Activated T-cell treated with anti-CD3 and anti-CD28 coated beads for 24 hours (primary cell): ENCODE data around the gene PRSS8.

ENCODE experiments used
- DNase-seq: peaks from one replicate; pipeline ENCODE4 v3.0.0-alpha.2; 2020; ENCODE audit warnings: low read depth

Gene PRSS8

DNA sequence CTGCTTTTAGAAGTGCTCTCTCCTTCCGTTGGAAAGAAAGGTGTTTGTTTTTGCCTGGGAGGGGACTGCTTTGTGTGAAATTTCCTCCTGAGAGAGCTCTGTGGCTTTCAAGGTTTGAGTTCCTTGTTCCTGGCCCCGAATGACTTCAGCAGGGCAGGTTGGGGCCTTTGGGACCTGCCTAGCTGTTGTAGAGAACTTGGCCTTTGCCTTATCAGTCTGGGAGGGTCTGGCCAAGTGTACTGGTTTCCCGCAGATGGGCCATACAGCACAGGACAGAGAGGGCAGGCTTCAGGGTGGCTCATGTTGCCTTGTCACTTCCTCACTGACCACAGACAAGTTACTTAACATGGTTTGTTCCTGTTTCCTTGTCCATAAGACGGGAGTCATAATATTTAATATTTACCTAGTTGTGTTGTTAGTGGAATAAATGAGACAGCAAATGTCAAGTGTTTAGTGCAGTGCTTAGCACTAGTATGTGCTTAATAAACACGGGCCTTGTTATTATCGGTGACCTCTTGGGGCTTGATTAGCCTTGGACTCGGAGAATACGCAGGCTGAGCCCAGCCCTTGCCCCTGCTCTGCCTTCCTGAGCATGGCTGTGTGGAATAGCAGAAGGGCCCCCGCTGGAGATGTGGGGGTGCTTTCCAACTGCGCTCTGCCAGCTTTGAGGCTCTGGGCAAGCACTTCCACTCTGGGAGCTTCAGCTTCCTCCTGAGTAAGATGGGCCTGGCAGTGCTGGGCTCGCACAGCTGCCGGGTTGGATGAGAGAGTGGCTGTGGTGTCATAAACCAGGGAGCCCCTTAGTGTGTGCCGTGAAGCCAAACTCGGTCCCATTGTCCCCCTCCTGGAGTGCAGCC is 6.6 kb downstream of the PRSS8 start:
- DNase-seq, result no peak

DNA sequence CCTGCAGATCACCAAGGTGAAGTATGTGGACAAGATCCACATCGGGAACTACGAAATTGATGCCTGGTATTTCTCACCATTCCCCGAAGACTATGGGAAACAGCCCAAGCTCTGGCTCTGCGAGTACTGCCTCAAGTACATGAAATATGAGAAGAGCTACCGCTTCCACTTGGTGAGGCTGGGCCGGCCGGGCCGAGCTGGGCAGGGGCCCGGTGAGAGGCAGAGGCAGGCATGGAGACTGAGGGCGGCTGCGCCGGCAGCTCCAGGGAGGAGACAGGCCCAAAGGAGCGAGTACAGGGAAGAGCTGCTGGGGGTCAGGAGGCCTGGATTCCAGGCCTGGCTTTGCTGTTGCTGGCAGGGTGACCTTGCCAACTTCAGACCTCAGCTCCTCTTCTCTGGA is 8.3 kb downstream of the PRSS8 start:
- DNase-seq, result no peak

DNA sequence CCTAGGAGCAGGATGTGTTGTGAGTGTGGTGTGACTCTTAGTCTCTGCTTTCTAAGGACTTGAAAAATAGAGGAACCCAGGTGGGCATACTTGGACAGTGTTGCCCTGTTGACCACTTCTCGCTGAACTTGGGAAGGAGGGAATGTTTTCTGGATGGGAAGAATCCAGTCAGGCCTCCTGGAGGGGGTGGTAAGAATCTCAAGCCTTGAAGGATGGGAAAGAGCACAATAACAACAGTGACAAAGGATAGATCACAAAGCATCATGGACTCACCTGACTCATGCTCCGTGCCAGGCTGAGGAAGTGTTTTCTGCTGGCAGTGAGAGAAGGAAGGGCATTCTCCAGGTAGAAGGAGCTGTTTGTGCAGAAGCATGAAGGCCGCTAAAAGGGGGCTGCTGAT is 9.7 kb downstream of the PRSS8 start:
- no peak for DNase-seq

- DNase-seq, result no peak
Measured at GRCh38 chr16:31120129-31120528, 15.4 kb downstream of the PRSS8 start.

- no peak for DNase-seq
Measured at GRCh38 chr16:31118223-31119155, 17.0 kb downstream of the PRSS8 start.

- peak; percentile 95 for DNase-seq
Measured at GRCh38 chr16:31117384-31118222, 17.9 kb downstream of the PRSS8 start, which contains the start of gene KAT8. TSS of gene KAT8 (plus strand) at chr16:31117664. CDS start at chr16:31117682, 18 bp downstream.

DNA sequence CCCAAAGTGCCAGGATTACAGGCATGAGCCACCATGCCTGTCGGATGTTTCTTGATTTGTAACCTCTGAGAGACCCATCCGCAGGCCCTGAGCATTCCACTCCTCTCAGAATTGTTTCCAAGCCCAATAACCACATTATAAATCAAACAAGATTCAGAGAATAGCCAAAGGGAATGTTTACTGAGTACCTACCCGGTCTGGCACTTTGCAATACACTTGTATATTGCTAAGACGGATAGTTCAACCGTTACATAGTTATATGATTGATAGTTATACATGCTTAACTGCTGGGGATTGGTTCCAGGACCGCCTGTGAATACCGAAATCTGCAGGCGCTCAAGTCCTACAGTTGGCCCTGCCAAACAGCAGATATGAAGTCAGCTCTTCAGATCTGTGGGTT is 21.1 kb downstream of the PRSS8 start:
- DNase-seq, result no peak

- no peak for DNase-seq
Measured at GRCh38 chr16:31113121-31114120, 22.1 kb downstream of the PRSS8 start.

- no peak for DNase-seq
Measured at GRCh38 chr16:31112711-31113110, 22.8 kb downstream of the PRSS8 start.

- DNase-seq, result no peak
Measured at GRCh38 chr16:31111881-31112466, 23.6 kb downstream of the PRSS8 start.

- no peak for DNase-seq
Measured at GRCh38 chr16:31110106-31111034, 25.2 kb downstream of the PRSS8 start.

- no peak for DNase-seq
Measured at GRCh38 chr16:31109622-31110021, 25.9 kb downstream of the PRSS8 start.

- no peak for DNase-seq
Measured at GRCh38 chr16:31108794-31109558, 26.6 kb downstream of the PRSS8 start.

DNA sequence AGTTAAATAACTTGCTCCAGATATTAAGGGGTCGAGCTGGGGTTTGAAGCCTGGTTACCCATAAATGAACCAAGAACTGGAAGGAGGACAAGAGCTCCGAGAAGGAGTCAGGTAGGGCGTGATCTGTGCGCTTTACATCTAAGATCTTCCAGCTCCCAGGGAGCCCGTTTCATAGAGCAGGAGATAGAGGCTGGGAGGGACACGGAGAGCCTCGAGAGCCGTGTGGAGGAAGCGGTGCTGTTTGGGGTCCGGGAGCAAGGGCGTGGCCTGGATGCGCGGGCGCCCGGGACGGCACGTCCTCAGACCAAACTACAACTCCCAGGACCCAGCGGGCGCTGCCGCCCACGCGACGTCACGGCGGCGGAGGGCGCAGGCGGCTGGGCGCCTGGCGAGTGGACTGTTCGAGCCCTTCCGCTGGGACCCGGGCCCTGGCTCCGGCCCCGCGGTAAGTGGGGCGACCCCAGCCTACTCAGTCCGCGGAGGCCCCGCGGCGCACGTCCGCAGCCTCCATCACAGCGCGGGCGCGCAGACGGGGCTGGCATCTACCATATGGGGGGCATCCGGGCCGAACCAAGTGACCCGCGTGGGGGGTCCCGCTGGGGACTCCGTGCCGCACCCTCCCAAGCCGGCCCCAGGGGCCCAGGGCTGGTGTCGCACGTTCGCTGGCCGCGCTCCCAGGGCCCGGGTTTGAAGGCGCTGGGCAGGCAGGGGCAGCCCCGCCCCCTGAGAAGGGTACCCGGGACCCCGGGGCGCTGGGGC is 27.3 kb downstream of the PRSS8 start, which contains the start of gene BCKDK:
BCKDK (plus strand) TSS at position 352 of the 759 bp plus-strand sequence. CDS start 838 bp downstream, outside the sequence.
- peak; percentile 65 for DNase-seq

GRCh38 chr16:31107465-31107867 is 28.1 kb downstream of the PRSS8 start:
- no peak for DNase-seq

DNA sequence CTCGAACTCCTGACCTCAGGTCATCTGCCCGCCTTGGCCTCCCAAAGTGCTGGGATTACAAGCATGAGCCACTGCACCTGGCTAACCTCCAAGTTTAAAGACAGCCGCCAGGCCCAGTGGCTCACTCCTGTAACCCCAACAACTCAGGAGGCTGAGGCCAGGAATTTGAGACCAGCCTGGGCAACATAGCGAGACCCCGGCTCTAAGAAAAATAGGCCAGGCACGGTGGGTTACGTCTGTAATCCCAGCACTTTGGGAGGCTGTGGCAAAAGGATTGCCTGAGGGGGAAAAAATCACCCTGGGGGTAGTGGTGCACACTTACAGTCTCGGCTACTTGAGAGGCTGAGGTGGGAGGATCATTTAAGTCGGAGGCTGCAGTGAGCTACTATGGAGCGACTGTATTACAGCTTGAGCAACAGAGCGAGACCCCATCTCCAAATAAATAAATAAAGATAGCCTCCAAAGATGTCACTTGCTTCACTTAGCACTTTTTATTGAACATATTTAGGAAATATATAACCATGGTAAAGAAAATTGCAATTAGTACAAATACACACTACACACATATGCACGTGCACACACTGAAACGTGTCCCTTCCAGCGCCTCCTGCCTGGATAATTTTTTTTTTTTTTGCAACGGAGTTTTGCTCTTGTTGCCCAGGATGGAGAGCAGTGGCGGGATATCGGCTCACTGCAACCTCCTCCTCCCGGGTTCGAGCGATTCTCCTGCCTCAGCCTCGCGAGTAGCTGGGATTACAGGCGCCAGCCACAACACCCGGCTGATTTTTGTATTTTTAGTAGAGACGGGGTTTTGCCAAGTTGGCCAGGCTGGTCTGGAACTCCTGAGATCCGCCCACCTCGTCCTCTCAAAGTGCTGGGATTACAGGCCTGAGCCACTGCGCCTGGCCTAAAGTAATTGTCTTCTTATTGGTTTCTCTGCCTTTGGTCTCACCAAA is 28.7 kb downstream of the PRSS8 start:
- no peak for DNase-seq
